Upper lobe of left lung (tissue), 6 donors: ENCODE data around the gene ARHGEF10L. TPM values are rescaled to one million over a fixed set of nuclear protein-coding genes. Genes with fewer than 3 reads are reported as not detected.

Source experiments
- ATAC-seq, 2 donors: fragments of 200-7000 bp; cut with Tn5 transposase; one replicate each; pipeline ENCODE4 v1.9.1; 2022; ENCODE audit warnings: mild to moderate bottlenecking in 2 of 2, moderate library complexity in 2 of 2; ENCODE audit not compliant: low FRiP score in 2 of 2
- DNase-seq, 2 donors: peaks; one replicate each; pipeline ENCODE4 v3.0.0-alpha.2; 2019 to 2020
- H3K27ac ChIP-seq, 4 donors: fragments of 200-600 bp; sonication (generic); one replicate each; pipeline ENCODE4 v1.5.1; 2016 to 2019
- H3K27me3 ChIP-seq, 4 donors: fragments of 200-600 bp; sonication (generic); one replicate each; pipeline ENCODE4 v1.5.1; 2017 to 2019
- H3K36me3 ChIP-seq, 4 donors: fragments of 200-600 bp; sonication (generic); one replicate each; pipeline ENCODE4 v1.5.1; 2016 to 2019
- H3K4me1 ChIP-seq, 4 donors: fragments of 200-600 bp; sonication (generic); one replicate each; pipeline ENCODE4 v1.5.1; 2018 to 2019
- H3K4me3 ChIP-seq, 4 donors: fragments of 200-600 bp; sonication (generic); one replicate each; pipeline ENCODE4 v1.5.1; 2017 to 2019; ENCODE audit warnings: mild to moderate bottlenecking in 2 of 4, moderate library complexity in 1 of 4
- H3K9me3 ChIP-seq, 4 donors: fragments of 200-600 bp; sonication (generic); one replicate each; pipeline ENCODE4 v1.5.1; 2018 to 2019
- CTCF ChIP-seq, 6 experiments: fragments of 450-650 bp in 4 of 6; fragments of 200-600 bp in 2 of 6; sonication (generic) in 2 of 6; IDR thresholded peaks; one replicate each; pipeline ENCODE4 v1.5.1; 2016 to 2019; ENCODE audit warnings: antibody characterized with exemption in 6 of 6
- EP300 ChIP-seq, 4 donors: sonication (generic); formaldehyde crosslinking; IDR thresholded peaks; one replicate each; pipeline ENCODE4 v1.5.1; 2017; ENCODE audit warnings: antibody characterized with exemption in 4 of 4, control low read depth in 2 of 4
- POLR2A ChIP-seq, 4 donors: fragments of 450-650 bp; IDR thresholded peaks; one replicate each; pipeline ENCODE4 v1.5.1; 2016 to 2017; ENCODE audit warnings: antibody characterized with exemption in 4 of 4, mild to moderate bottlenecking in 2 of 4
- POLR2AphosphoS5 ChIP-seq, 2 donors: sonication (generic); formaldehyde crosslinking; IDR thresholded peaks; one replicate each; pipeline ENCODE4 v1.5.1; 2017; ENCODE audit warnings: antibody characterized with exemption in 2 of 2
- WGBS, 2 donors: methylation state at CpG; one replicate each; pipeline ENCODE4 v1.1.5; 2017 to 2018; 5-methylcytosine and 5-hydroxymethylcytosine counted together
- total RNA-seq, 6 donors: library from RNA; depleted of rRNA in 4 of 6; stranded (reverse); fragments of >200 nt in 4 of 6; gene quantifications; one replicate each; pipeline versions ENCODE4 v1.1.0 to v1.2.1, GENCODE V29; 2016 to 2021
- donor health status: DM: no; HTN: no; CAD: no; lungs with moderate emphysema.
- donor health status: DM: no; HTN: yes; CAD: no; lungs with severe emphysema.

ARHGEF10L gene
- total RNA-seq, 6 donors from 2014 or later = 17.6 to 172 (median 50.0) TPM

GRCh38 chr1:17700945-17701810 lies 161.7 kb downstream of the ARHGEF10L start:
- Histone ChIP-seq H3K27me3 (no peaks in the 10 kb centered on the region), H3K4me3 (no peak overlapping the region), H3K9me3 (no peaks in the 10 kb centered on the region), H3K36me3 (peaks cover 0 to 9% (median 2%) of the 10 kb centered on the region in 4 donors), H3K4me1 (no peaks in the 10 kb centered on the region), H3K27ac (no peak overlapping the region)
- DNase-seq (no peak), ATAC-seq (peak in 1 of 2 donors; percentile 3)
- TF ChIP-seq POLR2AphosphoS5 (IDR thresholded peaks at IDR 0.05) = no peak
- 78 to 81% methylated on average over 16 to 19 of the region's 21 CpGs for WGBS, 2 donors

- WGBS, 2 donors = 66 to 78% methylated on average over 7 of the region's 7 CpGs
- no peaks in the 10 kb centered on the region for H3K36me3 ChIP-seq
Measured at GRCh38 chr1:17704176-17704575, 164.7 kb downstream of the ARHGEF10L start.

GRCh38 chr1:17706445-17706844 lies 166.9 kb downstream of the ARHGEF10L start:
- no peaks in the 10 kb centered on the region for H3K36me3 ChIP-seq
- peaks cover 0 to 8% (median 2%) of the 10 kb centered on the region in 4 donors for H3K9me3 ChIP-seq
- no peak overlapping the region for H3K4me3 ChIP-seq
- 71 to 72% methylated on average over 10 of the region's 10 CpGs for WGBS, 2 donors
- ATAC-seq (no peak), DNase-seq (no peak)
- H3K4me1 ChIP-seq = no peaks in the 10 kb centered on the region
- H3K27ac ChIP-seq = no peak overlapping the region
- TF ChIP-seq EP300 (IDR thresholded peaks at IDR 0.05) = no peak
- no peaks in the 10 kb centered on the region for H3K27me3 ChIP-seq

More at GRCh38 chr1:17704176-17704575, 164.7 kb downstream of the ARHGEF10L start:
- TF ChIP-seq CTCF (IDR thresholded peaks at IDR 0.05) (no peak), POLR2A (IDR thresholded peaks at IDR 0.05) (no peak), POLR2AphosphoS5 (IDR thresholded peaks at IDR 0.05) (no peak), EP300 (IDR thresholded peaks at IDR 0.05) (no peak)
- ATAC-seq (no peak), DNase-seq (no peak)
- H3K27me3 ChIP-seq = no peaks in the 10 kb centered on the region
- H3K27ac ChIP-seq = no peak overlapping the region
- no peaks in the 10 kb centered on the region for H3K4me1 ChIP-seq
- H3K9me3 ChIP-seq = no peaks in the 10 kb centered on the region
- H3K4me3 ChIP-seq = no peak overlapping the region

- no peaks in the 10 kb centered on the region for H3K27me3 ChIP-seq
- no peak for ATAC-seq
Measured at GRCh38 chr1:17709981-17710380, 170.5 kb downstream of the ARHGEF10L start.

GRCh38 chr1:17710889-17711576 lies 171.5 kb downstream of the ARHGEF10L start:
- DNase-seq (no peak), ATAC-seq (no peak)
- no peak for TF ChIP-seq CTCF (IDR thresholded peaks at IDR 0.05)
- TF ChIP-seq POLR2AphosphoS5 (IDR thresholded peaks at IDR 0.05) = no peak
- no peak for TF ChIP-seq EP300 (IDR thresholded peaks at IDR 0.05)
- TF ChIP-seq POLR2A (IDR thresholded peaks at IDR 0.05) = no peak
- Histone ChIP-seq H3K27me3 (no peaks in the 10 kb centered on the region), H3K27ac (no peak overlapping the region), H3K9me3 (peaks cover 0 to 10% (median 2%) of the 10 kb centered on the region in 4 donors), H3K36me3 (no peaks in the 10 kb centered on the region), H3K4me3 (no peak overlapping the region), H3K4me1 (no peaks in the 10 kb centered on the region)
- 64 to 89% methylated on average over 3 to 4 of the region's 4 CpGs for WGBS, 2 donors

More at GRCh38 chr1:17709981-17710380, 170.5 kb downstream of the ARHGEF10L start:
- Histone ChIP-seq H3K36me3 (no peaks in the 10 kb centered on the region), H3K9me3 (peaks cover 0 to 10% (median 2%) of the 10 kb centered on the region in 4 donors), H3K4me1 (no peaks in the 10 kb centered on the region), H3K4me3 (no peak overlapping the region), H3K27ac (no peak overlapping the region)
- no peak for DNase-seq
- no peak for TF ChIP-seq CTCF (IDR thresholded peaks at IDR 0.05)
- no peak for TF ChIP-seq POLR2AphosphoS5 (IDR thresholded peaks at IDR 0.05)
- no peak for TF ChIP-seq POLR2A (IDR thresholded peaks at IDR 0.05)
- no peak for TF ChIP-seq EP300 (IDR thresholded peaks at IDR 0.05)
- WGBS, 2 donors = 90 to 96% methylated on average over 3 of the region's 3 CpGs
